ENCODE data around the gene OCRL.

OCRL gene

DNA sequence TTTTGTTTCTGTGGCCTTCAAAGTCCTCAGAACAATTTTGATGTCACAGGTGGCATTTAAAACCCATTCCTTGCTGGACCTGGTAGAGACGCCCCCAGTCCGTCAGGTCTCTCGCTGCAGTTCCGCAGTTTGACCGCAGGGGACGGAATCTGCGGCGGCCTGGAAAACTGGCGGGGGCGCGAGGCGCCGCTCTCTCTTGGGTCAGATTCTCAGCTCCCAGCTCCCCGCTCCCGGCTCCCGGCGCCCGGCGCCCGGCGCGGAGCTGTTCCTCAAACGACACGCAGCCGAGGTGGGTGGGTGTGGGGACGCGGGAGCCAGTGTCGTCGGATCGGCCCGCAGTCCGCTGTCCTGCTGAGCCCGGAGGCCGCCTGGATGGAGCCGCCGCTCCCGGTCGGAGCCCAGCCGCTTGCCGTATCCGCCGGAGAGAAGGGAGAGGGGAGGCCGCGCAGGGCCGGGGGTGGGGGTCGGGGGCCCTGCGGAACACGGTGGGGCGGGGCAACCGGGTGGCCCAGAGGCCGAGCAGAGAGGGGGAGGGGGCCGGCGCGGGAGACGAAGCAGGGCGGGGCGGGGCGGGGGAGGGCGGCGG lies at the start of gene OCRL:
OCRL (plus strand) TSS at position 192 of the 586 bp plus-strand sequence; CDS start at position 373, 181 bp downstream.
- peak; percentile 46 for DNase-seq

DNA sequence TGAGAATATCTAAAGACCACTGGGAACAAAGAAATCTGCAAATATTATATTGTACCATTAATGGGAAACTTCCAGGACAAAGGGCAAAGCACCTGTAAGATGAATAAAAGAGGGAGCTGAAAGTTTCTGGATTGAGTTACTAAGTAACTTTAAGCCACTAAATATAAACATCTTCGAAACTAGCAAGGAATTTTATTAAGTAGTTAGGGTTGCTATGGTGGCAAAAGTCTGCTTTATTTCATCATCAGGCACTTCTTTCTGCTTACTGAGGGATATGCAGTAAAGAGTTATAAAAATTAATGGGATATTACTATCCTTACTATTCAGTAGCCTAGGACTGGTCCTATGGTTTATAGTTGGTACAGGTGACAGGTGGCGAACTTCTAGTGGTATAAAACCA lies 49.7 kb upstream of the OCRL start:
- no peak for DNase-seq

DNA sequence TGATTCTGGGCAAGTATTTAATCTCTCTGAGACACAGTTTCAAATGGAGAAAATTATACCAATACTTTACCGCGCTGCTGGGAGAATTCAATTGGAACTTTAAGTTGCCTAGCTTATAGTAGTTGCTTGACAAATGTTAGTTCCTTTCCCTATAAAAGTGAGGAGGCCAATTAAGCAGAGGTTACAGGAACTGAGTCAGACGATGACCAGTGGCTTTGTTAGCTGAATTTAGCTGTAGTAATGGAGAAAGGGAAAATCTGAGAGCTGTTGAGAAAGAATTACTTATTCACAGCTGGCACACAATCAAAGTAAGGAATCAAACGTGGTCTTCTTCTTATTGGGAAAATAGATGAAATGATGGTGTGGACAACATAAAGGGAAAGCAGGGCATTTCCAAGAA lies 46.4 kb upstream of the OCRL start:
- no peak for DNase-seq

DNA sequence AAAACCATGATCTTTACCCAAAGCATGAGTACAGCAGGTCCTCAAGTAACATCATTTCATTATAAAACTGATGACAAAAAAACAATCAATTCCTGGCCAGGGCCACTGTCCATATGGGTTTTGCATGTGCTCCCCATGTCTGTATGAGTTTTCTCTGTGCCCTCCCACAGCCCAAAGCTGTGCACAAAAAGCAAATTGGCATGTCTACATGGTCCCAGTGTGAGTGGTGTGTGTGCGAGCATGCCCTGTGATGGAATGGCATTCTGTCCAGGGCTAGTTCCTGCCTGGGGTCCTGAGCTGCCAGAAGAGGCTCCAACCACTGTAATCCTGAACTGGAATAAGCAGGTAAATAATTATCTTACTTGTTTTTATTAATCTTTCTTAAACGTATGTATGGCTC lies 45.2 kb upstream of the OCRL start:
- DNase-seq = no peak

DNA sequence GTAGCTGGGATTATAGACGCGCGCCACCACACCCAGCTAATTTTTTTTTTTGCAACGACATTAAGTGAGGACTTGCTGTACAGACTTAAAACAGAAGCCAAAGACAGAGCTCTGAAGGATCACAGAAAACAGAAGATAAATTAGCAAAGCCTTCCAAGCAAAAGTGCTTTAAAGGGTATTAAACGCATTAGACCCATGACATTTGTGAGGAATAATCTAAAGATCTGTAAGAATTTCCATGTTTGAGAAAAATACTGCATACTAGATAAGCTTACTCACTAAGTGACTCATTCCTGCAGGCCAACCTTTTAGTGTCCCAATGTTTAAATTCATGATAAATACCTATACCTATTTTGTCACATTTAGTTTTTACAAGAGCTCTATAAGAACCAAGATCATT lies 44.2 kb upstream of the OCRL start:
- DNase-seq = no peak

DNA sequence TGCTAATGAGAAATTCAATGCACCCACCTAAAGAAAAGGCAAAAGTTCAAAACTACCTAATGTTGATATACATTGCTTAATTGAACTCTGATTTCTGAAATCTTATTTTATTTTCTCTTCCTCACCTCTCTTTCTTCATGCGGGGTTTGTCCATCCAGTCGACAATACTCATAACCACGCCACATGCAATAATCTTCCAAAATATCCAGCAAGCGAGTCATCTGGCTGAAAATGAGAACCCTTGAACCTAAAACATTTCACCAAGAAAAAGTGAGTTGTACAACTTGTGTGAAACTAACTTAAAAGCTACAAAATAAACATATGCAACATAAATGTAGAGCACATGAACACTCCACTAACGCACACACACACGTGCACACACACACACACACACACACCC lies 43.4 kb upstream of the OCRL start:
- no peak for DNase-seq

DNA sequence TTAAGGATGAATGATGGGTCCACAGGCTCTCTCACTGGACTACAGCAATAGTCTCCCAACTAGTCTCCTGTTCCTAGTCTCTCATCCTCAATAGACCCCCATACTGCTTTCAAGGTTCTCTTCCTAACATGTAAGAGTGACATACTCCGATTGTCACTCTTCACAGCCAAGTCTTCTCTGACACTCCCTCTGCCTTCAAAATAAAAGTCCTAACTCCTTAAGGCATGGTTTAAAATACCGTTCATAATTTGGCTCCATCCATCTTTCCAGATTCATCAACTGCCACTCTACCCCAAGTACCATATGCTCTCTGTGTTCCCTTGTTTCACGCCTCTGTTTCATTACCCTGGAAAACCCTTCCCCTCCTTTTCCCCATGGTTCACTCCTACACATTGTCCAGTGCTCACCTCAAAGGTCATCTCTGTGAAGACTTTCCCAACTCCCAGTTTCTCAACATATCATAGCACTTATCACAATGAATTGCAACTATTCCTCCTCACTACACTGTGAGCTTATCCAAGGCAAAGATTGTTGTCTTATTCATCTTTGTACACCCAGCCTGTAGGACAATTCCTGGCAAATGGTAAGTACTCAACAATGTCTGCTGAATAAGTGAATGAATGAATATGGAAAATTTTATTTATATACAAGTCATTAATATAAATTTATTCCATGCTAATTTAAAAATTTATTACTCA lies 42.8 kb upstream of the OCRL start:
- no peak for DNase-seq

DNA sequence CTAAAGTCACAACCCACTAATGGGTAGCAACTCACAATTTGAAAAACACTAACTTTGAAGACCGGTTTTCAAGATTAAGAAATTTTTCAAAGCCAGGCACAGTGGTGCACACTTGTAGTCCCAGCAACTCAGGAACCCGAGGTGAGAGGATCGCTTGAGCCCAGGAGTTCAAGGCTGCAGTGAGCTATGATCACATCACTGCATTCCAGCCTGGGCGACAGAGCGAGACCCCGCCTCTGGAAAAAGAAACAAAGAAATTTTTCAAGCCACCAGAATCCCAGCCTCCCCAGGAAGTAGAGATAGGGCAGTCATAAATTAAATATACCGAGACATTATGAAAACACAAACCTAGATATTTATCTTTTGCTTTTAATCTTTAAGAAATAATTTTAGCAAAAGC lies 29.7 kb upstream of the OCRL start:
- no peak for DNase-seq

DNA sequence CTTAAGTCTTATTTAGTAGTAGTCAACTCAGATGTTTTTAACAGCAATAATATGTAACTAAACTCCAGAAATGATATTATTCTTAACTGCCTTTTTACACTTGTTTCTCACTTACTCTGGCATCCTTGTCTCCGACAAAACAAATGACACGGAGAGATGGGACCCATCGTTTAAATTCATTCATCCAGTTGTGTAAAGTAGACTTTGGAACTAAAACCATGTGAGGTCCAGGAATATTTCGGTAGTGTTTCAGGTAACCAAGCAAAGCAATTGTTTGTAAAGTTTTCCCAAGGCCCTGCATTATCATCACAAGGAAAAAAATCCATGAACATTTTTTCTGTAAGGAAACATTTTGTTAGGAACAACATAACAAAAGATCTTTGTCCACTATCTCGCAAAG lies 28.4 kb upstream of the OCRL start:
- DNase-seq = no peak

DNA sequence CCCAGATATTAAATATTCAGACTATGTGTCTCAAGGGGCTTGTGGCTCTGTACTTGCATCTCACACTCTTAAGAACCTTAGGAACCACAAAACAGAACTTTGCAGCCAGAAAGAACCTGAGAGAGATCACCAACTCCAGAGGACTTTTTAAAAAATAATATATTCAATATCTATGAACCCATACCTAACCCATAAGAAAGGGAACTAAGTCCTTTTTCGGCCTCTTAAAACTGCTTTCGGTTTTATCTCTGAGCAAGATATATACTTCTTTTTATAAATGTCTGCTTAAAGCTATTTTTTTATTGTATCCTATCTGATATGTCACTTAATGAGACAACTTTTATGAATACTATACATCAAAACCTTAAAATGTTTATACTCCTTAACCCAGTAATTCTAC lies 27.6 kb upstream of the OCRL start:
- no peak for DNase-seq

DNA sequence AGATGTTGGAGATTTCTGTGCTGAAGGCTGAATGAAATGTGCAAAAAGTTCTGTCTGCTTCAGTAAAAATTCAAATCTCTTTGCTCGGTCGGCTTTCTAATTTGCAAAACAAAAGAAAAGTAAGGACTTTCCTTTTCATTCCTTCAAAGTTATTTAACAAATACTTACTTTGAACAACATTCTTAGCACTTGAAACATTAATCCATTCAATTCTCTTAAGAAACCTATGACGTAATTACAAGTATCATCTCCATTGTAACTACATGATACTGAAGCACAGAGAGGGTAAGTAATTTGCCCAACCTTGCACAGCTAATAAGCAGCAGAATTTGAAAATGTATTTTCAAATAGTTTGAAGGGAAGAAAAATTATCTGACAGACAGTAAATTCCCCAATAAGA lies 23.7 kb upstream of the OCRL start:
- no peak for DNase-seq

DNA sequence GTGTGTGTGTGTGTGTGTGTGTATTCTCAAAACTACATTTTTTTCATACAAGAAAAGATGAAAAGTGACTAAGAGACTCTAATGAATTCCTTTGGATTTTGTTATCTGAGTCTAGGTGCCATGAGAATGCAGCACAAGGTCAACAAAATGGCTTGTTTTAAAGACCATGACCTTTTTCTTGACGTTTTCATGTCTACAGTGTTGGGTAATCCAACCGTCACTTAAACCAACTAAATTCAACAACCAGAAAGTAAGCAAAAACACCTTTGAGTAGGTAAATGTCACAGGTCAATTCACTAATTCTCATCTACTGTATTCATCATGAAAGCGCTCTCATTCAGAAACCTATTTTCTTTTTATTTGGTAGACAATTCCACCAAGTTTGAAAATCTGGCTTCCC lies 19.9 kb upstream of the OCRL start:
- no peak for DNase-seq

DNA sequence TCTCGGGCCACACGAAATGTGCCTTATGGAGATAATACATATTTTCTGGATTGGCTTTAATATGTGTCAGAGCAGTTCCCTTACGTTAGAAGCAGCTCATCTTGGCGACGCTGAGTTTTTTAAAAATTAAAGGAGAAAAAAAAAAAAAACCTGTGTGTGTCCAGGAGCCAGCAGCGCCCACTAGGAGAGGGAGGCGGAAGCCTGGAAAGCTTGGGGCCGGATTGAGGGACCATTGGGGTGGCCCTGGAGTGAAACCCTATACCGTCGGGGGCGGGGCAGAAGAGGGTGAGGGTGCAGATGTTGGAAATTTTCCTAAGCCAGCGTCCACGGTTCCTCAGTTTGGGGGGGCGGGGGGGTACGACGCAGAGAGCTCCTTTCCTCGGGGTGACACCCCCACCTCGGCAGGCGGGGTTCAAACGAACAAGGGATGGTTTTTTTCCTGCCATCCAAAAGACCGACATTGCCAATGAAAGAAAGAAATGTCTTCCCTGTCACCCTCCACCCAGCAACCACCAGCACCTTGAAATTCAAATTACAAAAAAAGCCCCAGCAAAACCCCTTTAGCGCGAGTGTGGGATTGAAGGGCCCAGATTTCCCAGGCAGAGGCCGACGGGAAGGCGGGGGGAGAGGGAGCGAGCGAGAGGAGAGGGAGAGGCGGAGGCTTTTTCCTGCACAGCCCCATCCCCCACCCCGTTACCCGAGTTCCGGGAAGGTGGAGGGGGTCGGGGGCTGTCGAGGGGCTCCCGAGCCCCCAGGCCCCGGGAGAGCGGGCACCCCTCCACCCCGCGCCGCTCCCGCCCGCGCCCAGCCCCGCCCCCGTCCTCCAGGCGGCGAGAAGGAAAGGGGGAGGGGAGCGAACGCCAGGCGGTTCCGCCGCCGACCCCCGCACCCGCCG lies 17.6 kb upstream of the OCRL start:
- DNase-seq = peak; percentile 59

DNA sequence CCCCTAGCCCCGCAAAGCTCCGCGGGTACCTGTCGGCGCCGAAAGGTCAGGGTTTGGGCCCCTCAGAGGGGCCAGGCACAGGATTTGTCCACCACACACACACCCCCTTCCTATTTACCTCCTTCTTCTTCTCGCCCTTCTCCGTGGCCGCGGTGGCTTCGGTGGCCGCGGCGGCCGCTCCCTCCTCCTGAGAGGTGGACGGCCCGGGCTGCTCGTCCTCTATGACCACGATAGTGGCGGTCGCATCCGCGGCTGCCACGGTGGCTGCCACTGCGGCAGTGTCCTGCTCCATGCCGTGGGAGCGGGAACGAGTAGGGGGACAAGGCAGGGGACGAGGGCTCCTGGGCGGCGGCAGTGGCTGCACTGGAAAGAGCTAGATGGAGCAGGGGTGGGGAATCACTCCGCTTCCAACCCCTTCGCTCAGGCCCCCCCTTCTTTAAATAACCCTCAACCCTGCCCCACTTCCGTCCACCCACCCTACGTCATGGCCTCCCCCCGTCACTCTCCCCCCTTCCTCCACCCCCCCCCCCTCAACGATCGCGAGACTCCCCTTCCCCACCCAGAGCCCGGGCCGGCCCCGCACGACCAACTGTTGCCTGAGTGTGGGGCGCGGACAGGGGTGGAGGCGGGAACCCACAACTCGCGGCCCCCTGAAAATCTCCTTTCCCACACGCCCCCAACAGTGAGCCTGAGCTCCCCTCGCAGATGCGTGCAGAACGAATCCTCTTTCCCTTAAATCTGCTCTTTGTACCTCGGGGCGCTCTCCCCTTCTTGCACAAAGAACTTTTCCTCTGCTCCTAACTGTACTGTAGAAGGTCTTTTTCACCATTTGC lies 16.8 kb upstream of the OCRL start, which contains the start of gene SMARCA1:
SMARCA1 (minus strand) TSS at position 412 of the 833 bp plus-strand sequence; CDS start at position 292, 120 bp downstream.
- peak; percentile 24 for DNase-seq

DNA sequence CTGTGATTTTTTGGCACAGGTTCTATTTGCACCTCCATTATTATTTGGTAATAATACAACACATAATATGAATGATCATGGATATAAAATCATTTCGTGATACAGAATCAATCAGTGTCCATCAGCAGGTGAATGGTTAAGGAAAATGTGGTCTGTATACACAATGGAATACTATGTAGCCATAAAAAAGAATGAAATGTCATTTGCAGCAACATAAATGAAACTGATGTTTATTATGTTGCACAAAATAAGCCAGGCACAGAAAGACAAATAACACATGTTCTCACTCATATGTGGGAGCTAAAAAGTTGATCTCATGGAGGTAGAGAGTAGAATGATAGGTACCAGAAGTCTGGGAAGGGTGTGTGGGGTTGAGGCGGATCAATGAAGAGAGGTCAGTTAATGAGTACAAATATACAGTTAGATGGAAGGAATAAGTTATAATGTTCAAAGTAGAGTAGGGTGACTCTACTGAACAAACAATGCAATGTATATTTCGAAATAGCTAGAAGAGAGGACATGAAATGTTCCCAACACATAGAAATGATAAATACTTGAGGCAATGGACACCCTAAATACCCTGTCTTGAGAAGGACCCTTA lies 15.7 kb upstream of the OCRL start:
- DNase-seq = no peak

DNA sequence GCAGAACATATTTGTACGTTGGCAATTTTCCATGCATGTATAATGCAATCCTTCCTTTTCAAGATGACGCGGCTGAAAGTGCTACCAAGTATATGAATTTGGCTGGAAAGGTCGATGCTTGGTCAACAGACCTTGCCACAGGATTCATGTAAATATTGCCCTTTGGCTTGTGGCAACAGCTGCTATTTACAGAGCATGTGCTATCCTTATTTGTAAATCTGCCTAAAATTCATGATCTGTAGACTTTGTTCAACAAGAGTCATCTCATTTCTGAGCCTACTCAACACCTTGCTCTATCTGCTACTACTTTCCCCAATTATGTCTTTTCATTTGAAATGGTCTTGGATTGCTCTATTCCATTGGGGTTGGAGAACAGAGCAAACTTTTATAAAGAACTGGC lies 14.9 kb upstream of the OCRL start:
- no peak for DNase-seq

DNA sequence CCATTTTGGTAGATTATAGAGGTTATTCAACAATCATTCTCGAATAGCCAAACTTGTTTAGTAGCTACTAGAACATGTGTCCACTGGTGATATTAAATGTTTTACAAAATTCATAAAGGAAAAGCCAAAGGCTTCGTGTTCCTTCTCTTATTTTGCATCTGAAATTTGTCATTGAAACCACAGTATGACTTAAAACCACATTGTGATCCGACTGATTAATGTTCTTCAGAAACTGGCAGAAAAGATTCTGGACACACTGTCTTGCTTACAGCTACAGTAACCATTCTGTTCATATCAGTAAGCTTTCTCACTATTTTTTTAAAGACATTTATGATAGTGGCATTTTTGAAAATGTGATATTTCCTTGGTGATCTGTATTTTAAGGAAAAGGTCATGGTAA lies 14.2 kb upstream of the OCRL start:
- DNase-seq = no peak

DNA sequence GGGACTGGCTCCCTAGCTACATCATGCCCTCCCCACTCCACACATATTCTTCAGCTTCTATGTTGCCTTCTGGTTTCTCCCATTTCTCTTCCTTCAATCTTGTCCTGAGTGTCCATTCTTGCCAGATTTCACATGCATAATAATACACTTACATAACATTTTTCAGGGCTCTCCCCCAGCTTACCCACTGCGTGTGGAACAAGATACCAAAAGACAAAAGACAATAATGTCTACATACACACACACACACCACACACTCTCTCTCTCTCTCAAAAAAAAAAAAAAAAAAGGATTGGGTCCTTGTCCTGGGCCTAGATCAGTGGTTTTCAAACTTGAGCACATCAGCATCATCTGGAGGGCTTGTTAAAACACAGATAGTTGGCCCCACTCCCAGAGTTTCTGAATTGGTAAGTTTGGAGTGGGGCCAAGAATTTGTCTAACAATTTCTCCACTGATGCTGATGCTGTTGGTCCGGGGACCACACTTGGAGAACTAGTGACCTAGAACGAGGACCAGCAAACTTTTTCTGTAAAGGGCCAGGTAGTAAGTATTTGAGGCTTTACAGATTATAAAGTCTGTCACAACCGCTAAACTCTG lies 10.3 kb upstream of the OCRL start:
- peak; percentile 69 for DNase-seq

DNA sequence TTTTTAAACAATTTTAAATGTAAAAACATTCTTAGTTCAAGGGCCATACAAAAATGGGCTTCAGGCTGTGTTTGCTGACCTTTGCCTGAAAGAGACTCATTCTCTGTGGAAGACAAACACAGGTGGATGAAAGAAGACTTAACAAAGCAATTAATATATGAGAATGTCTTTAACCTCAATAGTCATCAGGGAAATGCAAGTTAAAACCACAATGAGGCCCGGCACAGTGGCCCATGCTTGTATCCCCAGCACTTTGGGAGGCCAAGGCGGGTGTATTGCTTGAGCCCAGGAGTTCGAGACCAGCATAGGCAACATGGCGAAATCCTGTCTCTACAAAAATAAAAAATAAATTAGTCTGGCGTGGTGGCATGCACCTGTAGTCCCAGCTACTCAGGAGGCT lies 9.6 kb upstream of the OCRL start:
- no peak for DNase-seq

DNA sequence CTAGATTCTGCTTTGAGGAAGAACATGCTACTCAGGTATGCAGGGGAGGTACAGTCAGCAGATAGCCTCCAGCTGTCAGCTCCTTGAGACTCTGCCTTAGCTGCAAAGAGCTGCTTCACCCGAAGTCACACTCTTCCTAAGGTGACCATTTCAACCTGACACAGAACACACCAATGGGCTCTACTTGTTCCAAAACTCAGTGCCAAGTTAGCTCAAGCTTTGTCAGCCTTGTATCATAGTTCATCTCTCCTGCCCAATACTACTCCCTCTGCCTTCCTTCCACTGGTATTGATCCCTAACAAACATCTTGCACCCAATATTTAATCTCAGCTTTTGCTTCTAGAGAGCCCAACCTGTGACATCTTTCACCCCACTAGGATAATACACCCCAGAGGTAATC lies 8.9 kb upstream of the OCRL start:
- no peak for DNase-seq

DNA sequence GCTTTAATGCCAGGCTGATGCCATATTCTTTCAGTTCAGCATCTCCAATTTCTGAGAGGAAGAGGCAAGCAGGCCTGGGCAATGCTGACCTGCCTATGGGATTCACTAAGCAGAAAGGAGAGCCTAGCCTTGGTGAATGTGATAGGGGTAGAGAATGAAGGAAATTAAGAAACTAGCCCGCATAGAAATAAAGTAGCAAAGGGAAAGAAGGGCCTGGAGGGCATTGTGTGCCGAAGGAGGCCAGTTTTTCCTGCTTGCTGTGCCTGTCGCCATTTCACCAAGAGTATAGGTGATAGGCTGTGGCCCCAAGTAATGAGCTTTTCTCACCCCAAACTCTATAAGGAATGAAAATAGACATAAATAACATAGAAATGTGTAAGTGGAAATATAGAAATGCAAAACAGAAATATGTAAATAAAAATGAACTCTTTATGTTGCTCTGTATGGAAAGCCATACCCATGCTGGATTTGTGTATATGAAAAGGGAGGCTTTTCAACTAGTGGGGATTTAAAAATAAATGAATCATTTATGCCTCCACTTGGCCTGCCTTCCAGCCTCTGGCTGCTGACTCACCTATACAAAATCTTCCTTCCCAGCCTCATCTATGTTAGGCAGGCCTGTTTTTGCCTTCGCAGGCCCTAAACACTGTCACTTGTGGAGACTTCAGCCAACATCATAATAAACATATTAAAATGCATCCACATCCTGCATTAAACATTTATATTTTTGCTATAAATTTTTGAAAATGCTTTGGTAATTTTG lies 5.1 kb upstream of the OCRL start:
- no peak for DNase-seq

Data from NCI-H2171 treated with DMSO at 0.1 percent for 48 hours (cell line).